GM12872 (cell line): ENCODE data around the gene RPS6KL1.

Experiments
- TF ChIP-seq, protein P1 (sequence below): IDR thresholded peaks from 3 replicates; pipeline ENCODE4 v1.5.1; 2011; ENCODE audit warnings: low read depth, mild to moderate bottlenecking, low read length, moderate library complexity; ENCODE audit not compliant: insufficient read depth

The RPS6KL1 gene

GRCh38 chr14:74938531-74939495 lies 15.8 kb upstream of the RPS6KL1 start:
- TF ChIP-seq, protein P1, sequence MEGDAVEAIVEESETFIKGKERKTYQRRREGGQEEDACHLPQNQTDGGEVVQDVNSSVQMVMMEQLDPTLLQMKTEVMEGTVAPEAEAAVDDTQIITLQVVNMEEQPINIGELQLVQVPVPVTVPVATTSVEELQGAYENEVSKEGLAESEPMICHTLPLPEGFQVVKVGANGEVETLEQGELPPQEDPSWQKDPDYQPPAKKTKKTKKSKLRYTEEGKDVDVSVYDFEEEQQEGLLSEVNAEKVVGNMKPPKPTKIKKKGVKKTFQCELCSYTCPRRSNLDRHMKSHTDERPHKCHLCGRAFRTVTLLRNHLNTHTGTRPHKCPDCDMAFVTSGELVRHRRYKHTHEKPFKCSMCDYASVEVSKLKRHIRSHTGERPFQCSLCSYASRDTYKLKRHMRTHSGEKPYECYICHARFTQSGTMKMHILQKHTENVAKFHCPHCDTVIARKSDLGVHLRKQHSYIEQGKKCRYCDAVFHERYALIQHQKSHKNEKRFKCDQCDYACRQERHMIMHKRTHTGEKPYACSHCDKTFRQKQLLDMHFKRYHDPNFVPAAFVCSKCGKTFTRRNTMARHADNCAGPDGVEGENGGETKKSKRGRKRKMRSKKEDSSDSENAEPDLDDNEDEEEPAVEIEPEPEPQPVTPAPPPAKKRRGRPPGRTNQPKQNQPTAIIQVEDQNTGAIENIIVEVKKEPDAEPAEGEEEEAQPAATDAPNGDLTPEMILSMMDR = no peak

GRCh38 chr14:74937171-74937570 lies 14.1 kb upstream of the RPS6KL1 start:
- TF ChIP-seq, protein P1 = no peak

GRCh38 chr14:74936731-74937130 lies 13.7 kb upstream of the RPS6KL1 start:
- TF ChIP-seq, protein P1 = no peak

DNA sequence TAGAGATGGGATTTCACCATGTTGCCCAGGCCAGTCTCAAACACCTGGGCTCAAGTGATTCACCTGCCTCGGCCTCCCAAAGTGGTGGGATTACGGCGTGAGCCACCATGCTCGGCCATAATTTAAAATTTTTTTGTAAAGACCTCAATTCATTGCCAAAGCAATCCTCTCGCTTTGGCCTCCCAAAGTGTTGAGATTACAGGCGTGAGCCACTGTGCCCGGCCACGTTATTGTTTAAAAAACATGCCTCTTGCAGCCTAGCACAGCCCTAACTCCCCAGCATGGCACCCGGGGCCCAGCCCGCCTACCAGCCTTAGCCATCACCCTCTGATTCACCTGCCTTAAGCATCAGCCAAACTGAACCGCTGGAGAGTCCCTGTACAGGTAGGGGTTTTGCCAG lies 13.1 kb upstream of the RPS6KL1 start:
- TF ChIP-seq, protein P1 = no peak

GRCh38 chr14:74935360-74935680 lies 12.3 kb upstream of the RPS6KL1 start:
- TF ChIP-seq, protein P1 = no peak

DNA sequence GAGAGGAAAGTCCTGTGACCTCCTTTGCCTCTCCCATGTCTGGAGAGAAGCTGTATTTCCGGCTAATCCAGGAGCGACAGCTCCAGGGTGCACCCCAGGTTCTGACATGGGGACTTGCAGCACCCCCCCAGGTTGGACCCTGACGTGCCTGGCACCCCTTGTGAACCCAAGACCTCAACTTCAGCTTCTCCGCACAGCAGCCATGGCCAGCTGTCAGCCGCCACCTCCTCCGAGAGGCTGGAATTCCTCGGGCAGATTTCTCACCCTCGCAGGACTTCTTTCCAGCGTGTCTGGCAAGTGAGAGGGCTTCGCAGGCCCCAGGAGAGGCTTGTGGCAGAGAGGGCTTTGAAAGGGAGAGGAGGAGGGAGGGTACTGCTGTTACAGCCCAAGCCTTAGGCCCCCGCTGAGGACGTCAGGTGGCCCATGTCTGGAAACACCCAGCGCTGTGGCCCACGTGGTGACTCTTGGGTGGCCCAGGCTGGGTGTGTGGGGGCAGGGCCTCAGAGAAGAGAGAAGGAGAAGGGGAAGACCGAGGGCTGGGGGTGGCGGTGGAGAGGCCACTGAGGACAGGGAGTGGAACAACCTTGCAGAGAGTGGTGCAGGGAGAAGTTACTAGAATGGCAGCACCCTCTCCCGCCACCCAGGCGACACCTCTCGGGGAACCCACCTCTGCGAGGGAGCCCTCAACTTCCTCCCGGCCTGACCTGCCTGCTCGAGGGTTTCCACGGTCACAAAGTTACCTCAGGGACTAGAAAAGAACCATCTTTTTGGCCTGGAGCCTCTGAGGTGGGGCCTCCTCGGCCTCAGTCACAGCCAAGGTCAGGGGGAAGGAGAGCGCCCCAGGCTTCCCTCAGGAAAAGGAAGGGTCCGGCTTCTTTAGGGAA lies 11.7 kb upstream of the RPS6KL1 start:
- TF ChIP-seq, protein P1 = no peak

GRCh38 chr14:74934041-74934440 lies 11.0 kb upstream of the RPS6KL1 start:
- TF ChIP-seq, protein P1 = no peak
